HepG2 (cell line): ENCODE measurements around the gene TPI1. TPM values are rescaled to one million over a fixed set of nuclear protein-coding genes. Genes with fewer than 3 reads are reported as not detected.

ENCODE experiments used
- JARID2 ChIP-seq: sonication (generic); formaldehyde crosslinking; IDR thresholded peaks from 2 replicates; pipeline ENCODE4 v1.8.1; 2023; ENCODE audit warnings: missing genetic modification reagents, inconsistent platforms; ENCODE audit not compliant: insufficient replicate concordance
- MAF1 ChIP-seq: sonication (generic); formaldehyde crosslinking; IDR thresholded peaks from 2 replicates; pipeline ENCODE4 v1.5.0; 2020; ENCODE audit warnings: missing genetic modification reagents, borderline replicate concordance
- MXD3 ChIP-seq: IDR thresholded peaks from 2 replicates; pipeline ENCODE4 v1.6.1; 2016; ENCODE audit warnings: mild to moderate bottlenecking, missing biosample characterization, missing genetic modification reagents
- RAD51 ChIP-seq: fragments of 450-650 bp; IDR thresholded peaks from 2 replicates; pipeline ENCODE4 v1.6.1; 2016; ENCODE audit warnings: borderline replicate concordance
- SIN3B ChIP-seq: fragments of 150-350 bp; IDR thresholded peaks from 2 replicates; pipeline ENCODE4 v1.6.1; 2014; ENCODE audit warnings: low read length
- SMAD9 ChIP-seq: sonication (generic); formaldehyde crosslinking; IDR thresholded peaks from 2 replicates; pipeline ENCODE4 v1.5.1; 2020; ENCODE audit warnings: mild to moderate bottlenecking, missing genetic modification reagents
- SOX6 ChIP-seq, 2 experiments: fragments of 450-650 bp in 1 of 2; sonication (generic) in 1 of 2; formaldehyde crosslinking in 1 of 2; IDR thresholded peaks; 2 replicates each; pipeline versions ENCODE4 v1.4.0 to v1.6.1; 2017 to 2020; ENCODE audit warnings: antibody characterized with exemption in 1 of 2, mild to moderate bottlenecking in 1 of 2, missing genetic modification reagents in 1 of 2
- SP5 ChIP-seq: IDR thresholded peaks from 2 replicates; pipeline ENCODE4 v1.6.1; 2016; ENCODE audit warnings: low read depth, borderline replicate concordance
- TOPORS ChIP-seq: sonication (generic); formaldehyde crosslinking; IDR thresholded peaks from 2 replicates; pipeline ENCODE4 v1.8.0; 2023; ENCODE audit warnings: mild to moderate bottlenecking, missing genetic modification reagents
- TP53 ChIP-seq: sonication (generic); formaldehyde crosslinking; conservative IDR thresholded peaks from 2 replicates; pipeline ENCODE4 v1.4.0; 2020; ENCODE audit warnings: missing genetic modification reagents
- ZBTB1 ChIP-seq: sonication (generic); formaldehyde crosslinking; IDR thresholded peaks from 2 replicates; pipeline ENCODE4 v1.4.0; 2020; ENCODE audit warnings: missing genetic modification reagents, borderline replicate concordance
- ZBTB37 ChIP-seq: sonication (generic); formaldehyde crosslinking; IDR thresholded peaks from 2 replicates; pipeline ENCODE4 v1.4.0; 2020; ENCODE audit warnings: mild to moderate bottlenecking, missing genetic modification reagents
- ZBTB39 ChIP-seq: sonication (generic); formaldehyde crosslinking; IDR thresholded peaks from 2 replicates; pipeline ENCODE4 v1.5.0; 2020; ENCODE audit warnings: missing genetic modification reagents
- ZFP62 ChIP-seq: sonication (generic); formaldehyde crosslinking; IDR thresholded peaks from 2 replicates; pipeline ENCODE4 v1.4.0; 2020; ENCODE audit warnings: missing genetic modification reagents
- ZNF317 ChIP-seq: sonication (generic); formaldehyde crosslinking; IDR thresholded peaks from 2 replicates; pipeline ENCODE4 v1.5.0; 2020; ENCODE audit warnings: mild to moderate bottlenecking, missing genetic modification reagents
- ZNF354B ChIP-seq: sonication (generic); formaldehyde crosslinking; IDR thresholded peaks from 2 replicates; pipeline ENCODE4 v1.8.0; 2022; ENCODE audit warnings: mild to moderate bottlenecking, missing genetic modification reagents
- ZNF446 ChIP-seq: sonication (generic); formaldehyde crosslinking; IDR thresholded peaks from 2 replicates; pipeline ENCODE4 v1.5.0; 2020; ENCODE audit warnings: mild to moderate bottlenecking, missing genetic modification reagents
- ZNF605 ChIP-seq: sonication (generic); formaldehyde crosslinking; IDR thresholded peaks from 2 replicates; pipeline ENCODE4 v1.8.0; 2022; ENCODE audit warnings: mild to moderate bottlenecking, missing genetic modification reagents
- ZNF646 ChIP-seq: sonication (generic); formaldehyde crosslinking; IDR thresholded peaks from 2 replicates; pipeline ENCODE4 v1.9.0; 2021; ENCODE audit warnings: mild to moderate bottlenecking, missing genetic modification reagents
- polyA plus RNA-seq, 8 experiments: library from polyadenylated mRNA; depleted of rRNA in 3 of 8; stranded (reverse) in 7 of 8; unstranded in 1 of 8; fragments of >200 nt; fragmentation: Illumina TruSeq in 4 of 8; extraction: Trizol in 4 of 8; gene quantifications; 2 replicates each; pipeline versions ENCODE4 v1.2.1 to v1.2.3, GENCODE V29; 2011 to 2016; ENCODE audit warnings: low read depth in 4 of 8, missing spikeins in 1 of 8, mixed read lengths in 1 of 8; ENCODE audit not compliant: insufficient read depth in 1 of 8
- total RNA-seq, 5 experiments: library from RNA; depleted of rRNA; stranded (reverse); fragments of >200 nt; fragmentation: Illumina TruSeq; extraction: Trizol; gene quantifications; 2 replicates each; pipeline ENCODE4 v1.2.3, GENCODE V29; 2016; ENCODE audit warnings: low read depth in 1 of 5

Gene TPI1
- total and polyA plus RNA-seq, 2 of the 13 experiments (the other 11 are each of a cell fraction or from before 2014, with no cell fraction given), result 945 to 2,535 TPM

GRCh38 chr12:6867413-6868210 is at the start of gene TPI1 (continued):
- peak; percentile 84 for TF ChIP-seq MXD3 (CRISPR knock-in tag)
- 0 out of 2 replicates have a peak, but pooled peaks have one; percentile 72 for TF ChIP-seq ZNF605 (CRISPR knock-in tag)
- TF ChIP-seq JARID2 (CRISPR knock-in tag), result peak; percentile 13
- 0 out of 2 replicates have a peak, but pooled peaks have one; percentile 55 for TF ChIP-seq SIN3B
- TF ChIP-seq ZNF446, result peak; percentile 60; the same call in 1 of the 2 replicates
- TF ChIP-seq ZBTB1 (CRISPR knock-in tag), result no peak
- TF ChIP-seq ZFP62 (CRISPR knock-in tag), result no peak
- no peak for TF ChIP-seq TP53 (CRISPR knock-in tag)
- TF ChIP-seq ZNF646 (CRISPR knock-in tag), result no peak
- 0 out of 2 replicates have a peak, but pooled peaks have one; percentile 74 for TF ChIP-seq TOPORS
- TF ChIP-seq RAD51, result no peak
- no peak for TF ChIP-seq SOX6 (IDR thresholded peaks at IDR 0.05)
- 0 out of 2 replicates have a peak, but pooled peaks have one; percentile 24 for TF ChIP-seq SOX6 (CRISPR knock-in tag; IDR thresholded peaks at IDR 0.05)
- no peak for TF ChIP-seq ZBTB39 (CRISPR knock-in tag)
- TF ChIP-seq ZBTB37 (CRISPR knock-in tag), result no peak
- TF ChIP-seq MAF1 (CRISPR knock-in tag), result peak; percentile 66; the same call in 1 of the 2 replicates
- no peak; the same call in 1 of the 2 replicates for TF ChIP-seq ZNF317 (CRISPR knock-in tag)
- TF ChIP-seq SMAD9 (CRISPR knock-in tag), result no peak
- no peak for TF ChIP-seq ZNF354B (CRISPR knock-in tag)
- 0 out of 2 replicates have a peak, but pooled peaks have one; percentile 41 for TF ChIP-seq SP5 (CRISPR knock-in tag)
